Keratinocyte (primary cell): ENCODE results near the gene MCRIP2.

Experiments used
- CTCF ChIP-seq, 3 experiments: IDR thresholded peaks in 1 of 3; conservative IDR thresholded peaks in 1 of 3; optimal IDR thresholded peaks in 1 of 3; 2 replicates in 2 of 3; 3 replicates in 1 of 3; pipeline versions ENCODE3 to v1.5.1; 2011; ENCODE audit warnings: low read length in 3 of 3, mild to moderate bottlenecking in 3 of 3, moderate library complexity in 2 of 3, control low read depth in 1 of 3, inconsistent platforms in 1 of 3; ENCODE audit not compliant: insufficient read depth in 2 of 3; ENCODE audit errors: extremely low read depth in 1 of 3
- EZH2 ChIP-seq: IDR thresholded peaks from one replicate; pipeline ENCODE4 v1.6.1; 2012; ENCODE audit warnings: inconsistent platforms, mild to moderate bottlenecking, low read length, moderate library complexity

GRCh38 chr16:684961-685696, 43.5 kb downstream of the MCRIP2 start:
- no peak for TF ChIP-seq CTCF (optimal IDR thresholded peaks at IDR 0.05 in 1 of 3, IDR thresholded peaks at IDR 0.05 in 1 of 3, conservative IDR thresholded peaks at IDR 0.05 in 1 of 3; ENCODE audit: extremely low read depth in 1 of 3, insufficient read depth in 2 of 3, low read length in 3 of 3)
- no peak for TF ChIP-seq EZH2
